ENCODE data around the gene MAGEA9B. TPM values are rescaled to one million over a fixed set of nuclear protein-coding genes. Genes with fewer than 3 reads are reported as not detected.

The MAGEA9B gene
- polyA plus RNA-seq, 1 donor from 2014 or later, result 0.46 TPM

Other genes starting within 250 kb of the MAGEA9B start
- gene IDS, start 82.2 kb downstream of the MAGEA9B start, polyA plus RNA-seq, result 114 TPM
- gene EOLA1, start 46.4 kb downstream of the MAGEA9B start, polyA plus RNA-seq, result 19.0 TPM
- gene HSFX3, start 37.5 kb downstream of the MAGEA9B start, polyA plus RNA-seq, result not detected
- 0.16 TPM for gene HSFX2, start 7.9 kb upstream of the MAGEA9B start, polyA plus RNA-seq
- gene TMEM185A, start 44.3 kb upstream of the MAGEA9B start, polyA plus RNA-seq, result 18.2 TPM
- gene MAGEA11, start 124.6 kb upstream of the MAGEA9B start, polyA plus RNA-seq, result not detected
- gene HSFX1, start 186.6 kb upstream of the MAGEA9B start, polyA plus RNA-seq, result not detected
- not detected for gene MAGEA9, start 194.5 kb upstream of the MAGEA9B start, polyA plus RNA-seq